ENCODE measurements around the gene PPM1N. TPM values are rescaled to one million over a fixed set of nuclear protein-coding genes. Genes with fewer than 3 reads are reported as not detected.

The PPM1N gene
- total RNA-seq, 1 experiment from 2014 or later, result 5.2 TPM

- Histone ChIP-seq H3K9me2 (ENCODE audit: insufficient read depth) (no peaks in the 10 kb centered on the region), H3K4me1 (ENCODE audit: control insufficient read depth in 1 of 2, insufficient read depth in 2 of 2, low read length in 2 of 2) (peaks cover 42 to 73% of the 10 kb centered on the region in 2 experiments), H3K79me2 (ENCODE audit: insufficient read depth, low read length) (no peaks in the 10 kb centered on the region), H3K27me3 (ENCODE audit: insufficient read depth, low read length) (no peaks in the 10 kb centered on the region), H3K36me3 (ENCODE audit: control insufficient read depth in 1 of 2, insufficient read depth in 2 of 2, low read length in 2 of 2) (no peaks in the 10 kb centered on the region), H3K4me3 (replicated peaks in 1 of 2; ENCODE audit: low read depth in 1 of 2, low read length in 2 of 2) (peak overlapping the region in 1 of 2 experiments; percentile 26; a peak in 2 of 4 replicates), H3K9me3 (ENCODE audit: control insufficient read depth in 1 of 2, insufficient read depth in 1 of 2, low read depth in 1 of 2, low read length in 2 of 2) (peaks cover 0 to 4% of the 10 kb centered on the region in 2 experiments; a peak in 1 of 4 replicates), H3K4me2 (ENCODE audit: low read length) (peak overlapping the region; percentile 67), H2AFZ (ENCODE audit: low read depth, low read length, poor library complexity, severe bottlenecking) (no peak overlapping the region), H3K27ac (ENCODE audit: low read depth, low read length) (no peak overlapping the region), H3K9ac (ENCODE audit: low read length) (peak overlapping the region; percentile 42), H4K20me1 (ENCODE audit: insufficient read depth) (no peaks in the 10 kb centered on the region)
- no TSS peak for BruUV-seq (replicated peaks)
- intact Hi-C loops (cut with micrococcal nuclease), result no loop called here
- RAD21 ChIA-PET (ENCODE audit: low non-redundant PET in 1 of 2, low total read pairs in 2 of 2, uncharacterized antibody in 2 of 2, unreplicated experiment in 2 of 2), result no interaction called here
- POLR2A ChIA-PET, result no interaction called here
- ATAC-seq, result no peak
- DNase-seq (ENCODE audit: low read depth, low spot score), result no peak
- CTCF ChIA-PET, result no interaction called here
- no peak for TF ChIP-seq ZFX (IDR thresholded peaks at IDR 0.05)
- no peak for TF ChIP-seq REST (IDR thresholded peaks at IDR 0.05; ENCODE audit: low read depth)
- TF ChIP-seq CEBPB (IDR thresholded peaks at IDR 0.05; ENCODE audit: low read depth), result no peak
- no peak for TF ChIP-seq EGR1 (IDR thresholded peaks at IDR 0.05; ENCODE audit: low read depth)
- TF ChIP-seq TCF7L2 (IDR thresholded peaks at IDR 0.05; ENCODE audit: borderline replicate concordance, extremely low read depth, insufficient read depth, insufficient read length), result no peak
- no peak for TF ChIP-seq ELF1 (IDR thresholded peaks at IDR 0.05; ENCODE audit: borderline replicate concordance, low read depth)
- no peak for TF ChIP-seq YY1 (IDR thresholded peaks at IDR 0.05; ENCODE audit: extremely low read depth, insufficient replicate concordance, low read depth, low read length)
- TF ChIP-seq CTCF (IDR thresholded peaks at IDR 0.05 in 2 of 3, conservative IDR thresholded peaks at IDR 0.05 in 1 of 3; ENCODE audit: borderline replicate concordance in 1 of 3, insufficient read depth in 1 of 3, low read depth in 2 of 3, low read length in 2 of 3), result no peak
- no peak for TF ChIP-seq SIN3A (IDR thresholded peaks at IDR 0.05; ENCODE audit: low read depth)
- no peak for TF ChIP-seq ZNF274 (IDR thresholded peaks at IDR 0.05; ENCODE audit: low read depth, low read length)
- TF ChIP-seq EZH2 (IDR thresholded peaks at IDR 0.05), result no peak
- no peak for TF ChIP-seq SRF (IDR thresholded peaks at IDR 0.05; ENCODE audit: low read depth)
- no peak for TF ChIP-seq POLR2AphosphoS5 (IDR thresholded peaks at IDR 0.05; ENCODE audit: low read depth, low read length)
- no peak for TF ChIP-seq POLR2A (IDR thresholded peaks at IDR 0.05; ENCODE audit: borderline replicate concordance, extremely low read depth, insufficient read depth, insufficient read length)
- TF ChIP-seq ZBTB33 (IDR thresholded peaks at IDR 0.05; ENCODE audit: extremely low read depth, insufficient replicate concordance, low read length), result no peak
- no peak for TF ChIP-seq CBX3 (IDR thresholded peaks at IDR 0.05; ENCODE audit: low read depth)
- TF ChIP-seq MAX (IDR thresholded peaks at IDR 0.05), result no peak
Measured at GRCh38 chr19:45451131-45451849, 47.0 kb upstream of the PPM1N start.
